Neural cell (in vitro differentiated cells): ENCODE data around the gene ACOXL.

Experiments
- CTCF ChIP-seq: fragments of 450-650 bp; IDR thresholded peaks from 2 replicates; pipeline ENCODE4 v1.5.1; 2014; ENCODE audit warnings: antibody characterized with exemption, mild to moderate bottlenecking, moderate library complexity; ENCODE audit not compliant: poor library complexity, severe bottlenecking
- EZH2 ChIP-seq: fragments of 200-600, 300-800 bp; shearing (Covaris generic), sonication (generic); IDR thresholded peaks from 2 replicates; pipeline ENCODE4 v1.6.1; 2014; ENCODE audit warnings: antibody characterized with exemption, low read length, borderline replicate concordance, mild to moderate bottlenecking; ENCODE audit not compliant: insufficient read depth, poor library complexity, severe bottlenecking

- no peak for TF ChIP-seq CTCF
- no peak for TF ChIP-seq EZH2
These were observed 223.2 kb downstream of the ACOXL start for GRCh38 chr2:110955556-110955955.
